ENCODE data around the gene NXF2B.
"Not testable (repeated sequence)": the region's sequence is repeated elsewhere in the genome, so short reads cannot be mapped to it uniquely, and the experiment has no call there.

Gene NXF2B, protein sequence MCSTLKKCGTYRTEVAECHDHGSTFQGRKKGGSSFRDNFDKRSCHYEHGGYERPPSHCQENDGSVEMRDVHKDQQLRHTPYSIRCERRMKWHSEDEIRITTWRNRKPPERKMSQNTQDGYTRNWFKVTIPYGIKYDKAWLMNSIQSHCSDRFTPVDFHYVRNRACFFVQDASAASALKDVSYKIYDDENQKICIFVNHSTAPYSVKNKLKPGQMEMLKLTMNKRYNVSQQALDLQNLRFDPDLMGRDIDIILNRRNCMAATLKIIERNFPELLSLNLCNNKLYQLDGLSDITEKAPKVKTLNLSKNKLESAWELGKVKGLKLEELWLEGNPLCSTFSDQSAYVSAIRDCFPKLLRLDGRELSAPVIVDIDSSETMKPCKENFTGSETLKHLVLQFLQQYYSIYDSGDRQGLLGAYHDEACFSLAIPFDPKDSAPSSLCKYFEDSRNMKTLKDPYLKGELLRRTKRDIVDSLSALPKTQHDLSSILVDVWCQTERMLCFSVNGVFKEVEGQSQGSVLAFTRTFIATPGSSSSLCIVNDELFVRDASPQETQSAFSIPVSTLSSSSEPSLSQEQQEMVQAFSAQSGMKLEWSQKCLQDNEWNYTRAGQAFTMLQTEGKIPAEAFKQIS

DNA sequence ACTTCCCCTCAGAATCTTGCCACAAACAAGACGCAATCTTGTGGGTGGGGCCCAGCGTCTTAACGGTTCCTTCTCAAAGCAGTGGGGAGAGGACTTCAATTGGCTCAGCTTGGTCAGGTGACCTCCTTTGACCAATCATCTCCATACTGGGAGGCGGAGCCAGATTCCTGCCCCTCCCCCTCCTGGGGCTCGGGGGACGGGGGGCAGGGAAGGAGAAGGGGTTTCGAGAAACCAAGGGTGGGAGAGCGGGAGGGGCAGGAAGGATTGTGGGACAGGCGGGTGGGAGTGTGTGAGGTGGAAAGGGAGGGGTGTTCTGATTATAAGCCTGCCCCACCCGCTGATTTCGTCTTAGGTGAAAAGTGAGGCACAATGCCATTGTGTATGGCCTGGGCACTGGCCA lies at the start of gene NXF2B:
Gene NXF2B, minus strand, starts transcription at position 101 of the 400 bp plus-strand sequence. CDS start 59,972 bp downstream, outside the sequence.
- not testable (repeated sequence) for FAIRE-seq

DNA sequence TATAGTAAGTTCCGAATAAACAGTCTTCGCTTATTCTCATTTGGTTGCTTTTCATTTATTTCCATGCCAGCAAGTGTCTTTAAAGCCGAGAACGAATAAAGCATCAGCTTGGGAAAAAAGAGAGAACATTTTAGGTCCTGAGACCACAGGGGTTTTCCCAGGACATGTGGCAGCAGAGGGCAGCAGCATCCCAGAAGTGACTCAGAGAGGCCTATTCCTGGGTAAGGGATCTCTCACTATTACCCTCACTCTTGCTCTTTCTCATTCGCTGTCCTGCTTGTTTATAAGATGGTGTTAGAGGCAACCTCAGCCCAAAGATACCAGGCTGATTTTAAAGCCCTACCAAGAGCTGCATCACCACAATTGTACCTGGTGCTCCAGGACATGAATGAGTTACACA lies 39.0 kb upstream of the NXF2B start:
- DNase-seq (ENCODE audit: extremely low spot score, insufficient read length, low read depth); FAIRE-seq: not testable (repeated sequence)

More for the DNA sequence above, at the start of gene NXF2B:
- not testable (repeated sequence) for DNase-seq (ENCODE audit: extremely low spot score, insufficient read length, low read depth)

DNA sequence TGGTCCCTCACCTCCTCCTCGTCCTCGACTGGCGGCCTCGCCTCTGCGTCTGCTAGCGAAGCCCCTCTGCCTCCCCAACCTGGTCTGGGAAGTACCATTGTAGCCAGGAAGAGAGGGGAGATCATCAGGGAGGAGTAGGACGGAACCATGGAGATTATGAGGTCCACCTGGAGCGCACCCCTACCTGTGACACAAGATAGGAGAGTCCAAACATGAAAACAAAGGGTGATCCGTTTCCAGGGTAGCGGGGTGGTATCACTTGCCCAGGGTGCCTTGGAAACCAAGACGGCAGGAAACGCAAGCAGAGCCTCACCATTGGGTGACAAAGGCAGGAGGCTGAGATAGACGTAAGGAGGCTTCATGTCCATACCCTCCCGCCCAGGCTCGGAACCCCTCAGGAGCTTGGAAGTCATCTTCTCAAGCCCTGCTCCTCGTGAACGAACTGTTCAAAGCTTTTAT lies 32.0 kb upstream of the NXF2B start, which contains the start of gene TCP11X2:
Gene TCP11X2, minus strand, starts transcription at position 51 of the 459 bp plus-strand sequence.
- not testable (repeated sequence) for FAIRE-seq; DNase-seq (ENCODE audit: extremely low spot score, insufficient read length, low read depth)

DNA sequence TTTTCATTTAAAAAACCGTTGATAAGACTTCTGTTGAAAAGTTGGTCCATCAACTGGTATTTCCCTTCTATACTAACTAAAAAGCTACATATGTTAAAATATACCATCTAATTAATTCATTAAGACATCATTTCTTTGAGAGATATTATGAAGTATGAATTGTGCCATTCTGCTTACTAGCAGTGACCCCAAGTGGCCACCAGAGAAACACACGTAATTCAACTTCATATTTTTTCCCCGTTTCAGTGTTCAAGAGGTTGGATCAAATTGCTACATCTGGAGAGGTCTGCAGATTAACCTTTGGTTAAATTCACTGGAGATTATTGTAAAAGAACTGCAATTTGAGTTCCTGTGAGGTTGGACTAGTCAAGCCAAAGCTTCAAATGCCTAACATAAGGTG lies 30.4 kb upstream of the NXF2B start:
- not testable (repeated sequence) for DNase-seq (ENCODE audit: extremely low spot score, insufficient read length, low read depth)
- peak; percentile 79 for FAIRE-seq

DNA sequence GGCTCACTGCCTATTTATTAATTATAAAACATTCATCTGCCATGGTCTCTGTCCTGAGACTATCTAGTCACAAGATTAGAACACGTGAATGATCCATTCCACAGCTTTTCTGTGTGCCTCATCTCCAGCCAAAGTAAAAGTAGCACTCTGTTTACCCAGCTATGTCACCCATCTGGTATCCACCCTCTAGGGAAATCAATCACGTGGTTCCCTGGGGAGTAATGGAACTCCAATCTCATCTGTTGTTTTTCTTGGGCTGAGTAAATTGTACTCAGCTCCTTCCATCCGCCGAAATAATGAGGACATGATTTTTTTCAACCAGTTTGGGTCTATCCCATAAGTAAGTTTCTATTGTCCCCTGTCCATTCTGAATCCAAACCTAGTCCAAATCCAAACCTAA lies 18.8 kb upstream of the NXF2B start:
- FAIRE-seq; DNase-seq (ENCODE audit: extremely low spot score, insufficient read length, low read depth): not testable (repeated sequence)

DNA sequence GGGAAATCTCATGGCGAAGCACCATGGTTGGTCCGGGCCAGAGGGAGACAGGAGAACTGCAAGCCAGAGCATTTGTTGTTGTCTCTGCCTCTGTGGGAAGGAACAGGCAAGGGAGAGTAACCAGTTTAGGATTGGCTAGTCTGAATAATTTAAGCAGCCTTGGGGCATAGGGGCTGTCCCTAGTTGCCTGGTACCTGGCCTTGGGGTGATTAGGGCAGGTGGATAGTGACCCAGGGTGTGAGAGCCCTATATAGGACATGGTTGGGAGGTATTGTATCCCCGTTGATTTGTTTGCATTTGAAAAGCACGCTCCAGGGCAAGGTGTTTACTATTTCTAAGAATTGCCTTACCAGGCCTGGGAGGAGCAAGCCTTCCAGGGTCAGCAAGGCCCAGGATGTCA lies 25.3 kb downstream of the NXF2B start:
- not testable (repeated sequence) for FAIRE-seq; DNase-seq (ENCODE audit: extremely low spot score, insufficient read length, low read depth)

DNA sequence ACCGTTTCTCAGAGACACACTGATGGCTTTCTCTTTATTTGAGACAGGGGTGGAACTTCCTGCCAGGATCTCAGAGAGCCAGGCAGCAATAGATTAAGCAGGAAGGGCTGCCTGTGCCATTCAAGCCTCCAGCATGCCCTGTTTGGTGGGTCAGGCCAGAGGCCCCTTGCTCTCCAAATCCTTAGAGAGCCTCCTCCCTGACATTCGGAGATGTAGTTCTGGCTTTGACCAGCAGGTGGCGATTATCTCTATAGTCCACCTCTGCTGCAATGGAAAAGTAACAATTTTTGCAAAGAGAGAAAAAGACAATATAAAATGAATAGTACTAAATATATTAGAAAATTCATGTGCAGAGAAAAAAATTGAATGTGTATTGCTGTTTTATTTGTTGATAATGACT lies 93.9 kb downstream of the NXF2B start:
- FAIRE-seq, result no peak
- no peak for DNase-seq (ENCODE audit: extremely low spot score, insufficient read length, low read depth)

DNA sequence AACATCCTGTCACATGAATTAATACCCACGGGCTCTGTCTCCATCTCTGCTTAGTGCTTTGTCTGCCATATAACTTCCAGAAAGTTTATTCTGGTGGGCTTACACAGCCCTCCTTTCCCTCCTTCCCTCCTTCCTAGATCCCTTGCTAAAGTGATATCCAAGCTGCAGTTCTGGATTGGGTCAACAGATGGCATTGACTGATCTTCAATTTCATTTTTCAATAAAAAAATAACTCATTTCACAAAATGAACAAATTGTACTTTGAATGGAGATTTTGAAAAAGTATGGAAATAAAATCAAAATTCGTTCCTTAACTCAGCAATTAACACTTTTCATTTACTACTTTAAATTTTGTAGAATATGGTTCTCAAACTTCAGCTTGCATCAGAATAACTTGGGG lies 97.9 kb downstream of the NXF2B start:
- DNase-seq (ENCODE audit: extremely low spot score, insufficient read length, low read depth) (no peak), FAIRE-seq (no peak)

DNA sequence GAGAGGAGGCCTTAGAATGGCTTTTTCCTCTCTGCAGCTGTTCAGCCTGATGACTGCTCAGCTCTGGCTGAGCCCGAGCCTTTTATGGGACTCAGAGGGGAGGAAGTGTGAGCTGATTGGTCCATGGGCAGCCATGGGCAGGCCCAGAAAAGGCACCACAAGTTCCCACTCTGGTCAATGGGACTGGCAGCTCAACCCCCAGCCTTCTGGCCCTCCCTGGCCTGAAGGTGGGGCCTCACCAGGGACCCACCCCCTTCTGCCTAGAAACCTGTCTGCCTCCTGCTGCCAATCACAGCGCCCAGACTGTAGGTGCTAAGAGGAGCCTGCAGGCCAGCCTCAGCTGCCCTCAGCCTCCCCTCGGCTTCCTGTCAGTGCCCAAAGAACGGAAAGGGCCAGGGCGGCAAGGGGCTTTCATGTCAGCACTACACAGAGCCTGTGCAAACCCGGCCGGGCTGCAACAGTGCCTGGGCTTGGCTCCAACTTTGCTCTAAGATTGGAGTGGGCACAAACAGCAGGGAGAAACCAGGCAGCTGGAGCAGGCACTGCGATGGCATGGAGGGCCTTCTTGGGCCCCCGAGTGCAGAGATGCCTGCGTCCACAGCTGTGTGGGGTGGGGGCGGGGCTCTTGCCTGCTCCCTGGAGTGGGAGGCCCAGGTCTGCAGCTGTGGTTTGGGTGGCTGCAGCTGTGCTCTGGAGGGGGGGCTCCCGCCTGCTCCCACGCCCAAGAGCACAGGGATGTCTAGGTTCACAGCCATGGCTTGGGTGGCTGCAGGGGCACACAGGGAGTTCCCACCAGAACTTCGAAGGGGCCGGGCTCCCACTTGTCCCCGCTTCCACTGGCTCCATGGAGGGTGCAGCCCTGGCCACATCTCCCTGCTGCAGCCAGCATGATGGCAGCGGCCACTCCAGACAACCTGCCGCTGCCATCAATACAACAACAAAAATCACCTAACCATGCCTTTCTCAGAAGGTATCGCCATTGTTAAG lies 100.2 kb downstream of the NXF2B start:
- no peak for FAIRE-seq
- DNase-seq (ENCODE audit: extremely low spot score, insufficient read length, low read depth), result no peak

DNA sequence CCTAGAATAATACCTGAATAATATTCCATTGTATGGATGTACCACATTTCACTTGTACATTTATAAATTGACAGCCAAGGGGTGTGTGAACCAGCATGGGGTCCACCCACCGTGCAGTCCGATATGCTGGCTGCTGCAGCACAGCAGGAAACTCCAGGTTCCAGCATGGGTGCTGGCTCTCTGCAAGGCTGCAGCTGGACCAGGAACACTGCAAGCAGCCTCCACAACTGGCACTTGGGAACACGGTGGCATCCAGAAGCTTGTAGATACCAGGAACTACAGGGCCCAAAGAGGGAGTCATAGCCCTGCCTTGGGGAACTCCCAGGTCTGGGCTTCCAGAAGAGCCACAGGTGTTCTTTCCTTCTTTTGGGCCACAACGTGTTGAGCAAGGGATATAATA lies 101.6 kb downstream of the NXF2B start:
- no peak for DNase-seq (ENCODE audit: extremely low spot score, insufficient read length, low read depth)
- no peak for FAIRE-seq

All from GM18507 (cell line).